ENCODE measurements around the gene ASB6. TPM values are rescaled to one million over a fixed set of nuclear protein-coding genes. Genes with fewer than 3 reads are reported as not detected.
"Not testable (repeated sequence)": the region's sequence is repeated elsewhere in the genome, so short reads cannot be mapped to it uniquely, and the experiment has no call there.

Gene ASB6
- total RNA-seq, 1 experiment from 2014 or later = 13.9 TPM

- DNase-seq (ENCODE audit: low spot score) = no peak
Measured at GRCh38 chr9:129643706-129644105, 1.8 kb upstream of the ASB6 start.

DNA sequence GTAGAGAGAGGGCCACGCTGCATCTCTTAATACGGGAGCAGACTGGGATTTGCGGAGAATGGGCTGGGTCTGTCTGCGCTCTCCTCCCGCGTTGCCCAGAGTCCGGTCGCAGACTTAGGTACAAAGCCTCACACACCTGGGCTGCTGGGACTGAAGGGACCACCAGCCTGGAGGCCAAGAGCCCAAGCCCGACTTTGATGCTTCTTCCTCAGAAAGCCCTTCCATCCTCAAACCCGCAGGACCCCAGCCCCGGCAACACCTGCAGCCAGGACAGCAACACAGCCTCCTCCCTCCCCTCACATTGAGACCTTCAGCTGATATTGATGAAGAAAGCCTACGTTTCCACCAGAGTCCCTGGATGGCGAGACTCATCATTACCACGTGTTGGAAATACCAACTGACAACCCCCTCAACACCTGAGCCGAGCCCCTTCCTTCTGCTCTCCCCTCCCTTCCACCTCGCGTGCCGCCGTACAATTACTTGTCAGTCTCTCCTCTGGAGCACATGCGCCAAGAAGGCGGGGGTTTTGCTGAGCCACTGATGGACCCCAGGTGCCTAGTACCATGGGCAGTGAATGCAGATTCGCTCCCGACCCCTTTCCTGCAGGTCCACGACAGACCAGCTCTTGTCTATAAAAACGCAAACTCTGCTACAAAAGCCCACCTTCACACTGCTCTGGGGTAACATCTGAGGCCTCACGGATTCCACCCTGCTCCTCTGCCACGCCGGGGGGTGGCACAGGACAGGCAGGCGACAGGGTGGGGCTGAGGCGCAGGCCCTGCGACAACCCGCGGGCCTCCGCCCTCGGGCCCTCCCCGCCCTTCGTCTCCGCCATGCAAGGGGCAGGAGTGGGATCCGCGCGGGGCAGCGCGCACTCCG, 841 bp downstream of the ASB6 start:
- no peak for DNase-seq (ENCODE audit: low spot score)

DNA sequence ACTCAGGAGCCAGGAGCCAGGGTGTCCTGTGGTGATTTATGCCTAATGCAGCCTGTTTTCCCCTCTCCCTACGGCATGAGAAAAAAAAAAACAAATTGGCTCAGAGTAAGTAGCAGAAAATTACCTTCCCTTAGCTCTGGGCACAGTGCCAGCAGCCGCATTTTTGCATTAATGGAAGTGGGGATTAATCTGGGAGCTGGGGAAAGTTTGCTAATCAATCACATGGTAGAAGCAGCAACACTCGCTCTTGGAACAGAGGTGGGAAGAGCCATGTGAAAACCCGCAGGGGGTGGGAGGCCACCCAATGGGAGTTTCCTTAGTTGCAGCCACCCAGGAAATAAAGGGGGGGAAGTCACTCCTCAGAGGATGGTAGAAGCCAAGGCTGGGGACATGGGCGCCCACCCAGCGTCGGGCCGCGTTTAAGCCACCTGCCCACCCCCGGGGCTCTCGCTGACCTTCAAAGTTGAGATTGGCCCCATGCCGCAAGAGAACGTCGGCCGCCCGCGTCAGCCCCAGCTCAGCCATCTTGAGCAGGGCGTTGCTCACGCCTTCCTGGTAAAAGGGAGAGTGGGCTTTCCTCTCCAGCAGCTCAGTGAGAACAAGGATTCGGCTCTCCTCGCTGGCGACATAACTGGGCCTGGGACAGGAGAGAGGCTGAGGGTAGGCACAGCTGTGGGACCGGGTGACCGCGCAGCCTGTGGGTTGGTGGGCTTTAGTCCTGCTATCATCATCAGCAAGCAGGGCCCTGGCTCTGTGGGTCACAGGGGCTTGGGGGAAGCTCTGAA, 1.7 kb downstream of the ASB6 start:
- DNase-seq (ENCODE audit: low spot score) = peak; percentile 43

- DNase-seq (ENCODE audit: low spot score) = no peak
Measured at GRCh38 chr9:129639756-129640085, 2.2 kb downstream of the ASB6 start.

GRCh38 chr9:129639034-129639630, 2.8 kb downstream of the ASB6 start:
- DNase-seq (ENCODE audit: low spot score) = no peak

- DNase-seq (ENCODE audit: low spot score) = no peak
Measured at GRCh38 chr9:129637673-129638439, 4.1 kb downstream of the ASB6 start.

- no peak for DNase-seq (ENCODE audit: low spot score)
Measured at GRCh38 chr9:129637102-129637501, 4.8 kb downstream of the ASB6 start.

DNA sequence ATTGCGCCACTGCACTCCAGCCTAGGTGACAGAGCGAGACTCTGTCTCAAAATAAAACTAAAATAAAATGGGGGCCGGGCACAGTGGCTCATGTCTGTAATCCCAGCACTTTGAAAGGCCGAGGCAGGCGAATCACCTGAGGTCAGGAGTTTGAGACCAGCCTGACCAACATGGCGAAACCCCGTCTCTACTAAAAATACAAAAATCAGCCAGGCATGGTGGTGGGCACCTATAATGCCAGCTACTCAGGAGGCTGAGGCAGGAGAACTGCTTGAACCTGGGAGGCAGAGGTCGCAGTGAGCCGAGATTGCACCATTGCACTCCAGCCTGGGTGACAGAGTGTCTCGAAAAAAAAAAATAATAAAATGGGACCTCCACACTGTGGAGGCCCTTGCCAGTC, 5.6 kb downstream of the ASB6 start:
- not testable (repeated sequence) for DNase-seq (ENCODE audit: low spot score)

GRCh38 chr9:129635099-129636065, 6.6 kb downstream of the ASB6 start:
- no peak for DNase-seq (ENCODE audit: low spot score)

DNA sequence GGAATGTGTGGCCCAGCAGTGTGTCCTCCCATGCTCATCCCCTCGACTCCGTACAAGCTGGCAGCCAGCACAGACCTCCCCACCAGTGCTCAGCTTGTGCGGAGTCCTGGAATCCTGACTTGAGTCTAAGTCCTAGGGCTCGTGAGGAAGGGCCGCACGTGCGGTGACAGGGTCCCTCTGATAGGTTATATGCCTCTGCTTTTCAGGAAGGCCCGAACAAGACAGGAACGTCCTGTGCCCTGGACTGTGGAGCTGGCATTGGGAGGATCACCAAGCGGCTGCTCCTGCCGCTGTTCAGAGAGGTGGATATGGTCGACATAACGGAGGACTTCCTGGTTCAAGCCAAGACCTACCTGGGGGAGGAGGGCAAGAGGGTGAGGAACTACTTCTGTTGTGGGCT, 8.1 kb downstream of the ASB6 start:
- no peak for DNase-seq (ENCODE audit: low spot score)

GRCh38 chr9:129633207-129633606, 8.7 kb downstream of the ASB6 start:
- DNase-seq (ENCODE audit: low spot score) = no peak

GRCh38 chr9:129632460-129632859, 9.5 kb downstream of the ASB6 start:
- no peak for DNase-seq (ENCODE audit: low spot score)

DNA sequence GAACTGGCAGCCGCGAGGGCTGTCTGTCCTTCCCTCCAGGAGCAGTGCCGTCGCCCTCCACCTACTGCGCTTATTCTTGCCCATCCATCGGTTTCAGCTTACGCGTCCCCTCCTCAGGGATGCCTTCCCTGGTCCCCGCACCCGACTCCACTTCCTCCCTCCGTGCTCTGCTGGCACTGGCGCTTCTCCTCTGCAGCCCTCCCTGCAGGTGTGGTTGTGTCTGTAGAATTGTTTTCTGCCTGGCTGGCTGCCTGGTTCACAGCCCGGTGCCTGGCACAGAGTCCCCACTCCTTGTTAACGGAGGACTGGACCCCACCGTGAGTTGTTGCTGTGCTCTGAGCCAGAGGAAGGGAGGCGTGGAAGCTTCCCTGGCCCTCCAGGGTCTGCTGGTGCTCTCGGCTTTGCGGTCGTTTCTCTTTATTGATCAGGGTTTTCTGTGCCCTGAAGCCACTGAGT, 10.2 kb downstream of the ASB6 start:
- DNase-seq (ENCODE audit: low spot score) = no peak

DNA sequence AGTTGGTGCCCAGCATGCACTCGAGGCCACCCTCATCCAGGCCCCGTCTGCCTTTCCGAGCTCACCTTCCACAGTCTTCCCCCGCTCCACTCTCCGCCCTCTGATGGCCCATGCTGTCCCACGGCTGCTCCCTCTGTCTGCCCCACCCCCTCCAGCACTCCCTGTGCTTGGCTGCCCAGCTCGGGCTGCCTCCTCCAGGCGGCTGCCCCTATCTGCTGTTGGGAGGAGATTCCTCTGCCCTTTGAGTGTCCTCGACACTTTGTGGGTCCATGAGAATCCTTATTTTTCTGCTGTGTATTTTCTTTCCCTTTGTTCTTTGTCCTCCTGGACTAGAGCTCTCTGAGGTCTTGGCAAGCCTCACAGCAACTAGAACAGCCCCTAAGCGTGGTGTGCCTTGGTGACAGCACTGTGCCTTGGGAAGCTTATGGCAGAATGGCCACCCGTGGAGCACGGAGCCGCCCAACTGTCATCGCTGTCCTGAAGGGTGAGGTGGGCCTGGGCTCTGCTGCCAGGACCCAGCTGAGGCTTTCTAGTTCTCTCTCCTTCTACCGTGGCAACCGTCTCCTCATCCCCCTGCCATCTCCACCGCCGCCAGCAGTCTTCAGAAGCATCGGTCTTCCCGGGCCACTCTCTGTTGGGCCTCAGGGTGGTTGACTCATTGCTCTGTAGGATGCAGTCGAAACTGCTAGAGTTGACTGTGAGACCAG, 10.8 kb downstream of the ASB6 start:
- DNase-seq (ENCODE audit: low spot score) = no peak

GRCh38 chr9:129629251-129629820, 12.6 kb downstream of the ASB6 start:
- DNase-seq (ENCODE audit: low spot score) = no peak

DNA sequence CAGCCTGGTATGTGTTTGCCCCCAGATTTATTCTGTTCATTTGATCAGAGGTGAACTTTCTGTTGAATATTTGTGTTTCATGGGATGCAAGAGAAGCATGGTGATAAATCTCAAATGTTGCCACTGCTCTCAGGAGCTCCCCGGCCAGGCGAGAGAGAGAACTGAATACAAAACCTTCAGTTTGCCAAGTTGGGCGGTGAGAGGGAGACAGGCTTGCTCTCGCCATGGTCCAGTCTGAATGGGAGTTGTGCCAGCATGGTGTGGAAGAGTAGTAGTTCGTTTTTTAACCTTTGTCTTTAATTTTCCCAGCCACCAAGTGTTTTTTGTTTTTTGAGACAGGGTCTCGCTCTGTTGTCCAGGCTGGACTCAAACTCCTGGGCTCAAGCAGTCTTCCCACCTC, 13.2 kb downstream of the ASB6 start:
- DNase-seq (ENCODE audit: low spot score) = no peak

GRCh38 chr9:129627556-129628440, 14.2 kb downstream of the ASB6 start:
- DNase-seq (ENCODE audit: low spot score) = no peak

DNA sequence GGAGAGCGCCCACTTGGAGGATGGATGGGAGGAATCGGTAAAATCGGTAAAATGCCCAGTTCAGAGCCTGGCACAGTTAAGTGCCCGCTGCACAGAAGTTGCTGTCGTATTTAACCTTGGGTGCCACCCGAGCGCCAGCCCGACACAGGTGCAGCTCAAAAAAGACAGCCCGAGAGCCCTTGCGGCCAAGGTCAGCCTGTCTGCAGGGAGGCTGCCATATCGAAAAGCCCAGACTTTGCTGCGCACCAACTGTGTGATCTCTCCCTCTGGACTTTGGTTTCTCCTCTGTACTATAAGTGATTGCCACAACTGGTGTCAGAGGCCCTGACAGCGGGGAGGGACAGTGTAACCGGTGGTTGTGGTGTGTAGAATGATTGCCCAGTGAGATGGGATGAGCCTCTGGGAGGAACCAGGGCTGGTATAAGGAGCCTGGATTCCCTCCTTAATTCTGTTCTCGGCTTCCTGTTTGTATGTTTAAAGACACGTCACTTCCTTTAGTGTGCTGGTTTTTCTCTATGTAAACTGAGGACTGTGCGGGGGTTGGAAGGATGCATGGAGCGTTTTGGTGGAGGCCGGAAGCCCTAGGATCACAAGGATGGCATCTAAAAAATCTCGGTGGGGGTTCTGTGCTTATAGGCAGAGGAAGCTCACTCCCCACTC, 15.2 kb downstream of the ASB6 start:
- peak; percentile 57 for DNase-seq (ENCODE audit: low spot score)
